HCT116 (cell line): ENCODE data around the gene ALKBH8. TPM values are rescaled to one million over a fixed set of nuclear protein-coding genes. Genes with fewer than 3 reads are reported as not detected.

Source experiments
- ATAC-seq: fragments of 200-7000 bp; cut with Tn5 transposase; 2 replicates; pipeline ENCODE4 v1.9.1; 2020; ENCODE audit warnings: mild to moderate bottlenecking, moderate library complexity
- BruUV-seq: library from RNA; stranded (reverse); fragments of 400-500 nt; replicated peaks from 2 replicates; lab custom pipeline; 2021; lab: Mats Ljungman, UMichigan
- CTCF ChIA-PET: fragments of 300-600 bp; sonication (Branson Sonifier 250); formaldehyde crosslinking; loops from one replicate; lab custom pipeline; 2021; ENCODE audit warnings: antibody characterized with exemption; lab: Charles Lee
- POLR2A ChIA-PET: fragments of 300-600, 350-600 bp; sonication (Branson Sonifier 250); formaldehyde crosslinking; loops from one replicate; lab custom pipeline; 2021; ENCODE audit warnings: antibody characterized with exemption; lab: Charles Lee
- RAD21 ChIA-PET, 2 experiments: fragments of 300-600 bp; sonication (Branson Sonifier 250); formaldehyde crosslinking; loops; one replicate each; lab custom pipeline; 2023; ENCODE audit warnings: low total read pairs in 2 of 2; ENCODE audit not compliant: uncharacterized antibody in 2 of 2, unreplicated experiment in 2 of 2, low non-redundant PET in 1 of 2; lab: Charles Lee
- DNase-seq: peaks from one replicate; pipeline ENCODE4 v3.0.0-alpha.2; 2010; ENCODE audit warnings: low read depth, low spot score
- H2AFZ ChIP-seq: fragments of 200-600 bp; shearing (Covaris generic), sonication (generic); 2 replicates; pipeline ENCODE4 v1.6.1; 2017; ENCODE audit warnings: low read depth, mixed run types, mixed read lengths, antibody characterized with exemption, low read length; ENCODE audit not compliant: poor library complexity, severe bottlenecking
- H3K27ac ChIP-seq: 2 replicates; pipeline ENCODE4 v1.5.1; 2012; ENCODE audit warnings: low read depth, low read length
- H3K27me3 ChIP-seq: fragments of 200-600 bp; sonication (generic); 2 replicates; pipeline ENCODE4 v1.6.1; 2016; ENCODE audit warnings: mixed run types, low read length, mixed read lengths; ENCODE audit not compliant: insufficient read depth
- H3K36me3 ChIP-seq, 2 experiments: fragments of 200-500 bp in 1 of 2; fragments of 200-600 bp in 1 of 2; sonication (Bioruptor generic) in 1 of 2; sonication (generic) in 1 of 2; 2 replicates each; pipeline versions ENCODE4 v1.5.1 to v1.6.1; 2014 to 2016; ENCODE audit warnings: low read length in 2 of 2, inconsistent platforms in 1 of 2, mixed read lengths in 1 of 2, mixed run types in 1 of 2; ENCODE audit not compliant: insufficient read depth in 2 of 2, control insufficient read depth in 1 of 2
- H3K4me1 ChIP-seq, 2 experiments: fragments of 200-600 bp in 1 of 2; sonication (generic) in 1 of 2; 2 replicates each; pipeline versions ENCODE4 v1.5.1 to v1.6.1; 2012 to 2017; ENCODE audit warnings: low read length in 2 of 2, inconsistent platforms in 1 of 2, mild to moderate bottlenecking in 1 of 2, mixed read lengths in 1 of 2, mixed run types in 1 of 2, moderate library complexity in 1 of 2; ENCODE audit not compliant: insufficient read depth in 2 of 2, control insufficient read depth in 1 of 2
- H3K4me2 ChIP-seq: fragments of 200-600 bp; sonication (generic); 2 replicates; pipeline ENCODE4 v1.6.1; 2017; ENCODE audit warnings: mixed run types, low read length, mixed read lengths
- H3K4me3 ChIP-seq, 2 experiments: fragments of 200-600 bp in 1 of 2; sonication (generic) in 1 of 2; replicated peaks in 1 of 2; 2 replicates each; pipeline ENCODE4 v1.5.1; 2011 to 2016; ENCODE audit warnings: low read length in 2 of 2, control low read depth in 1 of 2, low read depth in 1 of 2, mild to moderate bottlenecking in 1 of 2, mixed read lengths in 1 of 2, mixed run types in 1 of 2
- H3K79me2 ChIP-seq: fragments of 200-600 bp; sonication (generic); 2 replicates; pipeline ENCODE4 v1.6.1; 2017; ENCODE audit warnings: mild to moderate bottlenecking, mixed run types, low read length, moderate library complexity, mixed read lengths; ENCODE audit not compliant: insufficient read depth
- H3K9ac ChIP-seq: fragments of 200-600 bp; sonication (generic); 2 replicates; pipeline ENCODE4 v1.6.1; 2016; ENCODE audit warnings: low read length, mixed read lengths
- H3K9me2 ChIP-seq: fragments of 200-600 bp; sonication (generic), shearing (Covaris generic); 2 replicates; pipeline ENCODE4 v1.6.1; 2017; ENCODE audit warnings: mixed run types, mild to moderate bottlenecking, moderate library complexity; ENCODE audit not compliant: insufficient read depth
- H3K9me3 ChIP-seq, 2 experiments: fragments of 200-500 bp in 1 of 2; fragments of 200-600 bp in 1 of 2; sonication (Bioruptor generic) in 1 of 2; sonication (generic) in 1 of 2; 2 replicates each; pipeline ENCODE4 v1.6.1; 2014 to 2017; ENCODE audit warnings: low read length in 2 of 2, mixed read lengths in 2 of 2, inconsistent platforms in 1 of 2, low read depth in 1 of 2, mild to moderate bottlenecking in 1 of 2, mixed run types in 1 of 2, moderate library complexity in 1 of 2; ENCODE audit not compliant: control insufficient read depth in 1 of 2, insufficient read depth in 1 of 2
- H4K20me1 ChIP-seq: fragments of 200-600 bp; sonication (generic), shearing (Covaris generic); 2 replicates; pipeline ENCODE4 v1.6.1; 2017; ENCODE audit warnings: mixed run types, mild to moderate bottlenecking, moderate library complexity; ENCODE audit not compliant: insufficient read depth
- ATF3 ChIP-seq: IDR thresholded peaks from 2 replicates; pipeline ENCODE4 v1.6.1; 2012
- CTCF ChIP-seq, 3 experiments: fragments of 200-600 bp in 1 of 3; sonication (generic) in 1 of 3; IDR thresholded peaks in 2 of 3; conservative IDR thresholded peaks in 1 of 3; 2 replicates each; pipeline ENCODE4 v1.5.1; 2012 to 2017; ENCODE audit warnings: low read depth in 2 of 3, low read length in 2 of 3, antibody characterized with exemption in 1 of 3, borderline replicate concordance in 1 of 3, control low read depth in 1 of 3, mild to moderate bottlenecking in 1 of 3, mixed read lengths in 1 of 3, mixed run types in 1 of 3, moderate library complexity in 1 of 3; ENCODE audit not compliant: insufficient read depth in 1 of 3
- ELF1 ChIP-seq: IDR thresholded peaks from 2 replicates; pipeline ENCODE4 v1.6.1; 2012; ENCODE audit warnings: low read depth, borderline replicate concordance
- FOSL1 ChIP-seq: IDR thresholded peaks from 2 replicates; pipeline ENCODE4 v1.6.1; 2012; ENCODE audit warnings: low read depth
- RAD21 ChIP-seq: IDR thresholded peaks from 2 replicates; pipeline ENCODE4 v1.6.1; 2012; ENCODE audit warnings: low read depth, mild to moderate bottlenecking
- SIN3A ChIP-seq: IDR thresholded peaks from 2 replicates; pipeline ENCODE4 v1.6.1; 2012; ENCODE audit warnings: low read depth
- SP1 ChIP-seq: IDR thresholded peaks from 2 replicates; pipeline ENCODE4 v1.6.1; 2012; ENCODE audit warnings: low read depth
- SRF ChIP-seq: IDR thresholded peaks from 2 replicates; pipeline ENCODE4 v1.6.1; 2012; ENCODE audit warnings: low read depth
- ZFX ChIP-seq: fragments of 450-650 bp; IDR thresholded peaks from 2 replicates; pipeline ENCODE4 v1.6.1; 2017
- ZNF274 ChIP-seq: fragments of 200-500 bp; sonication (Bioruptor generic); IDR thresholded peaks from 2 replicates; pipeline ENCODE4 v1.6.1; 2014; ENCODE audit warnings: mild to moderate bottlenecking, low read depth, low read length, inconsistent platforms
- intact Hi-C: fragments of 100-400 bp; cut with micrococcal nuclease; formaldehyde crosslinking; loops from 2 replicates; pipeline ENCODE4 v1.10.0; 2022
- total RNA-seq: library from RNA; stranded (reverse); gene quantifications from one replicate; pipeline ENCODE4 v1.2.1, GENCODE V29; 2021; ENCODE audit not compliant: unreplicated experiment

Gene ALKBH8
- total RNA-seq, 1 experiment from 2014 or later: 11.6 TPM

- ATAC-seq (no peak), DNase-seq (no peak)
- no peaks in the 10 kb centered on the region for H4K20me1 ChIP-seq
- no TSS peak for BruUV-seq
- no peaks in the 10 kb centered on the region for H3K9me3 ChIP-seq
- ChIA-PET POLR2A (no interaction called here), CTCF (no interaction called here), RAD21 (no interaction called here)
- no peak overlapping the region for H2AFZ ChIP-seq
- H3K79me2 ChIP-seq: no peaks in the 10 kb centered on the region
- H3K4me2 ChIP-seq: no peak overlapping the region
- no peaks in the 10 kb centered on the region for H3K27me3 ChIP-seq
- H3K4me3 ChIP-seq: no peak overlapping the region
- intact Hi-C loops: no loop called here
- H3K9ac ChIP-seq: no peak overlapping the region
- no peak overlapping the region for H3K27ac ChIP-seq
- H3K4me1 ChIP-seq: no peaks in the 10 kb centered on the region
- no peaks in the 10 kb centered on the region for H3K36me3 ChIP-seq
- H3K9me2 ChIP-seq: no peaks in the 10 kb centered on the region
- no peak for TF ChIP-seq SP1
- TF ChIP-seq SRF: no peak
- no peak for TF ChIP-seq ZNF274
- TF ChIP-seq ZFX: no peak
Measured at GRCh38 chr11:107609400-107610218, 44.1 kb upstream of the ALKBH8 start.

- CTCF ChIA-PET: no interaction called here
- no TSS peak for BruUV-seq
- H3K9me2 ChIP-seq: no peaks in the 10 kb centered on the region
- no peaks in the 10 kb centered on the region for H3K79me2 ChIP-seq
- H2AFZ ChIP-seq: no peak overlapping the region
- no peak overlapping the region for H3K9ac ChIP-seq
- no peaks in the 10 kb centered on the region for H3K36me3 ChIP-seq
- no peak for TF ChIP-seq ELF1
- TF ChIP-seq CTCF (IDR thresholded peaks at IDR 0.05 in 2 of 3, conservative IDR thresholded peaks at IDR 0.05 in 1 of 3; ENCODE audit: borderline replicate concordance in 1 of 3, insufficient read depth in 1 of 3, low read depth in 2 of 3, low read length in 2 of 3): no peak
- TF ChIP-seq FOSL1: no peak
- TF ChIP-seq SIN3A: no peak
- TF ChIP-seq ATF3: no peak
- no peak for TF ChIP-seq RAD21
- TF ChIP-seq, all 23 proteins: peak for 0
- no peak for DNase-seq
- Histone ChIP-seq H3K4me3 (no peak overlapping the region), H4K20me1 (no peaks in the 10 kb centered on the region), H3K4me1 (no peaks in the 10 kb centered on the region), H3K9me3 (no peaks in the 10 kb centered on the region), H3K27me3 (no peaks in the 10 kb centered on the region), H3K4me2 (no peak overlapping the region), H3K27ac (no peak overlapping the region)
- RAD21 ChIA-PET: no interaction called here
- ATAC-seq: no peak
- POLR2A ChIA-PET: no interaction called here
- intact Hi-C loops: no loop called here
Measured at GRCh38 chr11:107608809-107609208, 43.3 kb upstream of the ALKBH8 start.
